Epithelial cell of proximal tubule (primary cell): ENCODE data around the gene TNFRSF14. TPM values are rescaled to one million over a fixed set of nuclear protein-coding genes. Genes with fewer than 3 reads are reported as not detected.
"Not testable (repeated sequence)": the region's sequence is repeated elsewhere in the genome, so short reads cannot be mapped to it uniquely, and the experiment has no call there.

Experiments
- DNase-seq: peaks from one replicate; pipeline ENCODE4 v3.0.0-alpha.2; 2011; ENCODE audit warnings: low read depth
- H3K4me3 ChIP-seq: 2 replicates; pipeline ENCODE4 v1.5.1; 2011; ENCODE audit warnings: low read depth, mild to moderate bottlenecking, low read length
- CTCF ChIP-seq: conservative IDR thresholded peaks from 2 replicates; pipeline ENCODE4 v1.5.1; 2012; ENCODE audit warnings: low read depth, mild to moderate bottlenecking, low read length
- total RNA-seq: library from RNA; depleted of rRNA; stranded (reverse); fragments of >200 nt; gene quantifications from 2 replicates; pipeline ENCODE4 v1.2.3, GENCODE V29; 2015

TNFRSF14 gene
- total RNA-seq, 1 donor from 2014 or later, result 5.8 TPM

DNA sequence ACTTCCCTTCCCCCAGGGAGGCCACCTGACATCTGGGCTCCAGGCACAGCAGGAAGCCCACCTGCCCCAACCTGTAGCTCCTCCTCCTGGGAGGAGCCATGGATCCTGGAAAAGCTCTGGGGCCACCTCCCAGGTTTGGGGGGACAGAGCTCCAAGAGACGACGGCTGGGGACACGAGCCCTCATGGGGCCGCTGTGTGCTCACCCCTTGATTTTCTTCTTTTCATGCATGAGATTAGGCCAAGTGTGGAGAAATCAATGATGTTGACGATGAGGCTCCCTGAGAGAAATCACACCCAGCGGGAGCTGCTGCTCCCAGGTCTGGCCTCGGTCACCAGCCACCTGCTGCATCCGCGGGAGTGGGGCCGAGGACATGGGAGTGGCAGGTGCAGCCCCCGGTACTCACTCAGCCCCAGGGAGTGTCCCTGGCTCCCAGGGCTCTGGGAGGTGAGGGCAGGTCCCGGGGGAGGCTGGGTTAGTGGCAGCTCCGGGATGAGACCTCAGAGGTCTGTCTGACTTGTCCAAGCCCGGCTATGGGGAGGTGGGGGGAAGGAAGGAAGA lies 8.7 kb downstream of the TNFRSF14 start:
- H3K4me3 ChIP-seq, result no peak overlapping the region
- DNase-seq, result no peak
- TF ChIP-seq CTCF, result no peak

DNA sequence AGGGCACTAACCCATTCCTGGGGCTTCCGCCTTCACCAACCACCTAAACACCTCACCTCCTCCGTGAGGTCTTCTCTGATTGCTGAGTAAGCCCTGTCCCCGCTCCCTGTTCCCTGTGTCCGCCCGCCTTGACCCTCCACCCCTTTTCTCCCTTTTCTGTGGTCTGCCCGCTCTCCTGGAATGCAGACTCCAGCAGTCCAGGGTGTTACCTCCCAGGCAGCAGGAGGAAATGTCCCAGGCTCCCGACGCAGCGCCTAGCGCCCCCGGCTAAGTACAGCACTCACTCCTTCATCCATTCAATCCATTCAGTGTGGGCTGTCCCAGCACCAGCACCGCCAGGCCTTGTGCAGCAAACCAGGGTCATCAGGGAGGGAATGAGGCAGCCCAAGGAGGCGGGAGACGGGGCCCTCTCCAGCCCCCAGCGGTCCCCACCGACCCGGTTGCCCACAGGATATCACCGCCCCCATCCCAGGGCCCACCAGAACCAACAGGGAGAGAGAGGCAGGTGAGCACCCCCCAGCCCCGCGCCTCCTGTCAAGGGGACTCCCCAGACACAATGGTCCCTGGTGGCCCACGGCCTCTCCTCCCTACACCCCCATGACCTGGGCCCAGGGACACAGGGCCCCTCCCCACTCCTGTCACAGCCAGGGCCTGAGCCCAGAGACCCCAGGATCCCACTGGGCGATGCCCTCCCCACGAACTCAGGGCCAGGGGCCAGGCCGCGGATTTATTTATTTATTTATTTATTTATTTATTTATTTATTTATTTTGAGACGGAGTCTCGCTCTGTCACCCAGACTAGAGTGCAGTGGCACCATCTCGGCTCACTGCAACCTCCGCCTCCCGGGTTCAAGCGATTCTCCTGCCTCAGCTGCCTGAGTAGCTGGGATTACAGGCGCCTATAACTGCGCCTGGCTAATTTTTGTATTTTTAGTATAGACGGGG lies 10.2 kb downstream of the TNFRSF14 start:
- H3K4me3 ChIP-seq, result no peak overlapping the region
- no peak for TF ChIP-seq CTCF
- DNase-seq, result no peak

DNA sequence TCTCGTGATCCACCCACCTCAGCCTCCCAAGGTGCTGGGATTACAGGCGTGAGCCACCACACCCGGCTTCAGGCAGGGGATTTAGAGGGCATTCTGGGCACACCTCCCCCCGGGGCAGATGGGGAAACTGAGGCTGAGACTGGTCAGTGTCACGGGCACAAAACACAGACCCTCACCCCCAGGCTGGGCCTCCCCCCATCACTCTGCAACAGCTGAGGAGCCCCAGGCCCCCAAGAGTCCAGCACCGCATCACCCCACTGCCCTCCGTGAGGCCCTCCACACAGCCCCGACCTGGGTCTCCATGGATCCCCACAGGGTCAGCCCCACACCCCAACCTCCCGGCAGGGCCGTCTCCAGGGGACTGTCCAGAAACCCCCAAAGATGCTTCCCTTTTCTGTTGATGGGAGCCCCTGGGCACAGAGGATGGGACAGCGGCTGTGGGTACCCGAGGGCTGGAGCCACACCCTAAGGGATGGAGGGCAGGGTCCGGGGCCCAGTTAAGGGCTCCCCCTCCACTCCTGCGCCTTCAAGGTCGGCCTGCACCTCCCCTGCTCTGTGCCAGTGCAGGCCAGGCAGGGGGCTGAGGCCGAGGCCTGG lies 11.0 kb downstream of the TNFRSF14 start:
- no peak for DNase-seq
- TF ChIP-seq CTCF, result no peak
- H3K4me3 ChIP-seq, result no peak overlapping the region

GRCh38 chr1:2568187-2568816 lies 12.1 kb downstream of the TNFRSF14 start:
- not testable (repeated sequence) for DNase-seq, H3K4me3 ChIP-seq

- TF ChIP-seq CTCF, result no peak
- DNase-seq, result no peak
- H3K4me3 ChIP-seq, result no peak overlapping the region
These were observed 12.9 kb downstream of the TNFRSF14 start for GRCh38 chr1:2569060-2569459.

GRCh38 chr1:2569703-2570102 lies 13.5 kb downstream of the TNFRSF14 start:
- DNase-seq, H3K4me3 ChIP-seq: not testable (repeated sequence)

- TF ChIP-seq CTCF, result no peak
- H3K4me3 ChIP-seq, result no peak overlapping the region
- no peak for DNase-seq
These were observed 14.2 kb downstream of the TNFRSF14 start for GRCh38 chr1:2570332-2570731.
